Upper lobe of right lung (tissue), 1 donor: ENCODE data around the gene TMA16. TPM values are rescaled to one million over a fixed set of nuclear protein-coding genes. Genes with fewer than 3 reads are reported as not detected.
"Not testable (repeated sequence)": the region's sequence is repeated elsewhere in the genome, so short reads cannot be mapped to it uniquely, and the experiment has no call there.

Experiments used
- ATAC-seq: fragments of 200-7000 bp; cut with Tn5 transposase; one replicate; pipeline ENCODE4 v1.9.1; 2020; ENCODE audit warnings: mild to moderate bottlenecking, moderate library complexity
- DNase-seq: peaks from one replicate; pipeline ENCODE4 v3.0.0-alpha.2; 2020
- H3K27ac ChIP-seq: fragments of 200-600 bp; one replicate; pipeline ENCODE4 v1.8.0; 2022
- H3K27me3 ChIP-seq: fragments of 200-600 bp; one replicate; pipeline ENCODE4 v1.8.0; 2022; ENCODE audit warnings: mild to moderate bottlenecking
- H3K36me3 ChIP-seq: fragments of 200-600 bp; one replicate; pipeline ENCODE4 v1.8.0; 2022
- H3K4me1 ChIP-seq: fragments of 200-600 bp; one replicate; pipeline ENCODE4 v1.8.0; 2022
- H3K4me3 ChIP-seq: fragments of 200-600 bp; one replicate; pipeline ENCODE4 v1.8.0; 2022; ENCODE audit warnings: mild to moderate bottlenecking
- H3K9me3 ChIP-seq: fragments of 200-600 bp; one replicate; pipeline ENCODE4 v1.8.0; 2022
- intact Hi-C: fragments of 100-400 bp; cut with DNase I; formaldehyde crosslinking; loops from one replicate; pipeline ENCODE4 v1.11.0; 2022
- total RNA-seq: library from RNA; stranded (reverse); fragmentation: NEBNext Ultra II Directional; extraction: Animal tissue kit (Norgen Biotek cat#: 25700); gene quantifications from one replicate; pipeline ENCODE4 v1.2.1, GENCODE V29; 2021
- TF ChIP-seq, protein P1 (sequence below): fragments of 200-600 bp; IDR thresholded peaks from one replicate; pipeline ENCODE4 v1.8.0; 2022; ENCODE audit warnings: antibody characterized with exemption
- donor health status: DM: no; HTN: yes; CAD: no; lungs with severe emphysema.

Gene TMA16
- total RNA-seq, 1 donor from 2014 or later = 18.8 TPM

DNA sequence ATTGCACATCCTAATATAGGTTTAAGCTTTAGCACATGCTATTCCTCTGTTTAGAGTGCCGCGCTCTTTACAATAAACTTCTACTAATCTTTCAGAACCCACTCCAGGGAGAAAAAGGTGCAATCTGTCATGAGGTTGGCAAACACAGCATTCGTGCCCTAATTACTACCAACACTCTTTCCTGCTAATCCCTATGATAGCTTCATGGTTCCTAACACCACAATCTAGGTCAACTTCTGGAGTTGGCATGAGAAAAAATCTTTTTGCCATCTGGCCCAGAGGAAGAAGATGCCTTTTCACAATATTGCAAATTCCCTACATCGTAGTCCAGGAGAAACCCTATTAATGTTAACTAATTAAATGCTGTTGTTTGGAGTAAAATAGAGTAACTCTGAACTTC, 39.6 kb downstream of the TMA16 start:
- H3K4me3 ChIP-seq = no peak overlapping the region
- no peaks in the 10 kb centered on the region for H3K4me1 ChIP-seq
- H3K27me3 ChIP-seq = no peaks in the 10 kb centered on the region
- TF ChIP-seq, protein P1, sequence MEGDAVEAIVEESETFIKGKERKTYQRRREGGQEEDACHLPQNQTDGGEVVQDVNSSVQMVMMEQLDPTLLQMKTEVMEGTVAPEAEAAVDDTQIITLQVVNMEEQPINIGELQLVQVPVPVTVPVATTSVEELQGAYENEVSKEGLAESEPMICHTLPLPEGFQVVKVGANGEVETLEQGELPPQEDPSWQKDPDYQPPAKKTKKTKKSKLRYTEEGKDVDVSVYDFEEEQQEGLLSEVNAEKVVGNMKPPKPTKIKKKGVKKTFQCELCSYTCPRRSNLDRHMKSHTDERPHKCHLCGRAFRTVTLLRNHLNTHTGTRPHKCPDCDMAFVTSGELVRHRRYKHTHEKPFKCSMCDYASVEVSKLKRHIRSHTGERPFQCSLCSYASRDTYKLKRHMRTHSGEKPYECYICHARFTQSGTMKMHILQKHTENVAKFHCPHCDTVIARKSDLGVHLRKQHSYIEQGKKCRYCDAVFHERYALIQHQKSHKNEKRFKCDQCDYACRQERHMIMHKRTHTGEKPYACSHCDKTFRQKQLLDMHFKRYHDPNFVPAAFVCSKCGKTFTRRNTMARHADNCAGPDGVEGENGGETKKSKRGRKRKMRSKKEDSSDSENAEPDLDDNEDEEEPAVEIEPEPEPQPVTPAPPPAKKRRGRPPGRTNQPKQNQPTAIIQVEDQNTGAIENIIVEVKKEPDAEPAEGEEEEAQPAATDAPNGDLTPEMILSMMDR = no peak
- DNase-seq (no peak), ATAC-seq (no peak)
- no peaks in the 10 kb centered on the region for H3K9me3 ChIP-seq
- H3K27ac ChIP-seq = no peak overlapping the region
- intact Hi-C loops = no loop called here
- H3K36me3 ChIP-seq = peaks cover 25% of the 10 kb centered on the region

GRCh38 chr4:163535657-163536056, 41.2 kb downstream of the TMA16 start:
- TF ChIP-seq, protein P1 = no peak
- ATAC-seq (no peak), DNase-seq (no peak)
- Histone ChIP-seq H3K4me3 (no peak overlapping the region), H3K4me1 (no peaks in the 10 kb centered on the region), H3K27ac (no peak overlapping the region), H3K36me3 (peaks cover 13% of the 10 kb centered on the region), H3K27me3 (no peaks in the 10 kb centered on the region), H3K9me3 (no peaks in the 10 kb centered on the region)
- intact Hi-C loops = no loop called here

DNA sequence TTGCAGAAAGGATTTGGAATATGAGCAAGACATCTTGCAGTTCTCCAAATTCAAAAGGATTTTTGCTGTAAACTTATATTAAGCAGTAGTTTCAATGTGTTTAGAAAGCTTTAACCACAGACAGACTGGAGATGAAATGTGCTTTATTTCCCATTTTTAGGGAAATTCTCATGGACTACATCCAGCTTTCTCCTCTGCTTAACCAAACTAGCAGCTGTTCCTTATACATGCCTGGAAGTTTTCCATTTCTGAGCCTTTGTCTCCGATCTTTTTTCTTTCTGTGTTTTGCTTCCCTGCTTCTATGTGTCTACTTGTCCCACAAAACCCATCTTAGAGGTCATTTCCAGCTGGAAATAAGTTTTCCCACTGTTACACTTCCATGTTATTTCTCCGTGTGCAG, 41.6 kb downstream of the TMA16 start:
- no peaks in the 10 kb centered on the region for H3K9me3 ChIP-seq
- ATAC-seq = no peak
- no peaks in the 10 kb centered on the region for H3K4me1 ChIP-seq
- TF ChIP-seq, protein P1 = no peak
- no peak overlapping the region for H3K4me3 ChIP-seq
- DNase-seq = no peak
- no peaks in the 10 kb centered on the region for H3K27me3 ChIP-seq
- H3K36me3 ChIP-seq = peaks cover 13% of the 10 kb centered on the region
- intact Hi-C loops = no loop called here
- no peak overlapping the region for H3K27ac ChIP-seq

DNA sequence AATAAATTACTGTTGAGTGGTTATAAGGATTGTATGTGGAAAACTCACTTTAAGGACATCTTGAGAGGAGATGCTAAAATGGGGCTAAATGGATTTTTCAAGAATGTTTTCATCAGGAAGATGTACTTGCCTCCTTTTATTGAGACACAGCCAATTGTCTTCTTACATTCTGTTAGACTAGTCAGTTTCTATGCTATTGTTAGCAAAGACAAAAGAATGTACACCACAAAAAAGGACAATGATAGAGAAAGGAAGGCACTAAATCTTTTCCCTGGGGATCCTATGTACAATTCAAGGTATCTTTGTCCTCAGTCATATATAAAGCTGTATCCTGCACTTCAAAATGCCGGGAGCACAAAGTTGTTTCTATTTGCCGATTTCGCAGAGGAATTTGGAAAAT, 42.6 kb downstream of the TMA16 start:
- TF ChIP-seq, protein P1 = no peak
- intact Hi-C loops = no loop called here
- ATAC-seq (no peak), DNase-seq (no peak)
- H3K9me3 ChIP-seq = no peaks in the 10 kb centered on the region
- no peaks in the 10 kb centered on the region for H3K27me3 ChIP-seq
- H3K4me3 ChIP-seq = no peak overlapping the region
- H3K4me1 ChIP-seq = no peaks in the 10 kb centered on the region
- H3K27ac ChIP-seq = no peak overlapping the region
- H3K36me3 ChIP-seq = peaks cover 10% of the 10 kb centered on the region

- H3K27ac ChIP-seq, H3K4me1 ChIP-seq, H3K27me3 ChIP-seq, H3K36me3 ChIP-seq, ATAC-seq, DNase-seq, intact Hi-C loops, H3K9me3 ChIP-seq, H3K4me3 ChIP-seq: not testable (repeated sequence)
Observed at GRCh38 chr4:163538820-163539219, 44.3 kb downstream of the TMA16 start.

- Histone ChIP-seq H3K27me3 (no peaks in the 10 kb centered on the region), H3K36me3 (peaks cover 8% of the 10 kb centered on the region), H3K27ac (no peak overlapping the region), H3K4me3 (no peak overlapping the region), H3K9me3 (no peaks in the 10 kb centered on the region), H3K4me1 (no peaks in the 10 kb centered on the region)
- intact Hi-C loops = no loop called here
- DNase-seq (no peak), ATAC-seq (no peak)
- TF ChIP-seq, protein P1 = no peak
Observed at GRCh38 chr4:163540448-163540847, 46.0 kb downstream of the TMA16 start.
